ENCODE results near the gene NISCH.

- TF ChIP-seq, protein P1, sequence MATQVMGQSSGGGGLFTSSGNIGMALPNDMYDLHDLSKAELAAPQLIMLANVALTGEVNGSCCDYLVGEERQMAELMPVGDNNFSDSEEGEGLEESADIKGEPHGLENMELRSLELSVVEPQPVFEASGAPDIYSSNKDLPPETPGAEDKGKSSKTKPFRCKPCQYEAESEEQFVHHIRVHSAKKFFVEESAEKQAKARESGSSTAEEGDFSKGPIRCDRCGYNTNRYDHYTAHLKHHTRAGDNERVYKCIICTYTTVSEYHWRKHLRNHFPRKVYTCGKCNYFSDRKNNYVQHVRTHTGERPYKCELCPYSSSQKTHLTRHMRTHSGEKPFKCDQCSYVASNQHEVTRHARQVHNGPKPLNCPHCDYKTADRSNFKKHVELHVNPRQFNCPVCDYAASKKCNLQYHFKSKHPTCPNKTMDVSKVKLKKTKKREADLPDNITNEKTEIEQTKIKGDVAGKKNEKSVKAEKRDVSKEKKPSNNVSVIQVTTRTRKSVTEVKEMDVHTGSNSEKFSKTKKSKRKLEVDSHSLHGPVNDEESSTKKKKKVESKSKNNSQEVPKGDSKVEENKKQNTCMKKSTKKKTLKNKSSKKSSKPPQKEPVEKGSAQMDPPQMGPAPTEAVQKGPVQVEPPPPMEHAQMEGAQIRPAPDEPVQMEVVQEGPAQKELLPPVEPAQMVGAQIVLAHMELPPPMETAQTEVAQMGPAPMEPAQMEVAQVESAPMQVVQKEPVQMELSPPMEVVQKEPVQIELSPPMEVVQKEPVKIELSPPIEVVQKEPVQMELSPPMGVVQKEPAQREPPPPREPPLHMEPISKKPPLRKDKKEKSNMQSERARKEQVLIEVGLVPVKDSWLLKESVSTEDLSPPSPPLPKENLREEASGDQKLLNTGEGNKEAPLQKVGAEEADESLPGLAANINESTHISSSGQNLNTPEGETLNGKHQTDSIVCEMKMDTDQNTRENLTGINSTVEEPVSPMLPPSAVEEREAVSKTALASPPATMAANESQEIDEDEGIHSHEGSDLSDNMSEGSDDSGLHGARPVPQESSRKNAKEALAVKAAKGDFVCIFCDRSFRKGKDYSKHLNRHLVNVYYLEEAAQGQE (IDR thresholded peaks at IDR 0.05; ENCODE audit: insufficient read depth in 1 of 2, low read depth in 2 of 2, low read length in 1 of 2), result no peak
- no peak for TF ChIP-seq CTCF (IDR thresholded peaks at IDR 0.05)
Observed at GRCh38 chr3:52501046-52501445, 45.6 kb downstream of the NISCH start.

Data from Panc1 (cell line).